NT2/D1 (cell line): ENCODE data around the gene CCDC107.

Source experiments
- DNase-seq: peaks from one replicate; pipeline ENCODE4 v3.0.0-alpha.2; 2011; ENCODE audit warnings: low read depth, low spot score
- H3K27me3 ChIP-seq: 2 replicates; pipeline ENCODE4 v1.6.0; 2011; ENCODE audit warnings: mild to moderate bottlenecking; ENCODE audit not compliant: insufficient read length, insufficient read depth
- H3K36me3 ChIP-seq: 2 replicates; pipeline ENCODE4 v1.6.1; 2011; ENCODE audit warnings: mild to moderate bottlenecking, low read length, mixed read lengths; ENCODE audit not compliant: insufficient read depth, insufficient read length
- H3K4me1 ChIP-seq: 2 replicates; pipeline ENCODE4 v1.5.1; 2011; ENCODE audit not compliant: insufficient read depth, insufficient read length
- H3K4me3 ChIP-seq: 2 replicates; pipeline ENCODE4 v1.5.1; 2011; ENCODE audit warnings: low read depth; ENCODE audit not compliant: insufficient read length
- H3K9ac ChIP-seq: 2 replicates; pipeline ENCODE4 v1.6.0; 2011; ENCODE audit warnings: low read depth; ENCODE audit not compliant: insufficient read length
- H3K9me3 ChIP-seq: 2 replicates; pipeline ENCODE4 v1.5.1; 2011; ENCODE audit warnings: mild to moderate bottlenecking, low read length; ENCODE audit not compliant: insufficient read depth
- SUZ12 ChIP-seq: IDR thresholded peaks from 2 replicates; pipeline ENCODE4 v1.6.1; 2011; ENCODE audit not compliant: insufficient read length, insufficient read depth; ENCODE audit errors: extremely low read depth
- YY1 ChIP-seq: IDR thresholded peaks from 2 replicates; pipeline ENCODE4 v1.6.1; 2011; ENCODE audit not compliant: insufficient read length, insufficient read depth
- ZNF274 ChIP-seq: IDR thresholded peaks from 2 replicates; pipeline ENCODE4 v1.6.1; 2011; ENCODE audit warnings: mild to moderate bottlenecking, low read depth, low read length

Gene CCDC107

GRCh38 chr9:35664531-35665470 lies 6.7 kb downstream of the CCDC107 start, which contains the start of gene ARHGEF39:
TSS of gene ARHGEF39 (minus strand) at chr9:35665195. CDS start at chr9:35665169, 26 bp downstream.
- TF ChIP-seq ZNF274 = no peak
- no peak for TF ChIP-seq YY1
- TF ChIP-seq SUZ12 = no peak
- peak; percentile 83 for DNase-seq
- H3K27me3 ChIP-seq = no peaks in the 10 kb centered on the region
- H3K9ac ChIP-seq = peak within 1 kb of the TSS; percentile 91
- peaks cover 12% of the 10 kb centered on the region for H3K4me1 ChIP-seq
- H3K36me3 ChIP-seq = peaks cover 45% of the 10 kb centered on the region
- no peaks in the 10 kb centered on the region for H3K9me3 ChIP-seq
- H3K4me3 ChIP-seq = peak within 1 kb of the TSS; percentile 83

- H3K4me1 ChIP-seq = peaks cover 12% of the 10 kb centered on the region
- peak overlapping the region; percentile 83 for H3K4me3 ChIP-seq
- H3K9me3 ChIP-seq = no peaks in the 10 kb centered on the region
- DNase-seq = no peak
- no peak overlapping the region for H3K9ac ChIP-seq
- H3K27me3 ChIP-seq = no peaks in the 10 kb centered on the region
- peaks cover 39% of the 10 kb centered on the region for H3K36me3 ChIP-seq
- TF ChIP-seq SUZ12 (no peak), ZNF274 (no peak), YY1 (no peak)
Observed at GRCh38 chr9:35665471-35665818, 7.4 kb downstream of the CCDC107 start.

- Histone ChIP-seq H3K4me3 (no peak overlapping the region), H3K36me3 (peaks cover 33% of the 10 kb centered on the region), H3K9ac (no peak overlapping the region), H3K27me3 (no peaks in the 10 kb centered on the region), H3K9me3 (no peaks in the 10 kb centered on the region), H3K4me1 (peaks cover 12% of the 10 kb centered on the region)
- TF ChIP-seq SUZ12 (no peak), ZNF274 (no peak), YY1 (no peak)
- DNase-seq = no peak
Observed at GRCh38 chr9:35666045-35666444, 8.0 kb downstream of the CCDC107 start.

- H3K4me1 ChIP-seq = peaks cover 12% of the 10 kb centered on the region
- no peak for TF ChIP-seq ZNF274
- TF ChIP-seq YY1 = no peak
- TF ChIP-seq SUZ12 = no peak
Observed at GRCh38 chr9:35666549-35666948, 8.5 kb downstream of the CCDC107 start.

GRCh38 chr9:35667939-35668338 lies 9.8 kb downstream of the CCDC107 start:
- Histone ChIP-seq H3K27me3 (no peaks in the 10 kb centered on the region), H3K4me3 (no peak overlapping the region), H3K36me3 (peaks cover 14% of the 10 kb centered on the region), H3K4me1 (peaks cover 12% of the 10 kb centered on the region), H3K9ac (no peak overlapping the region), H3K9me3 (no peaks in the 10 kb centered on the region)
- no peak for TF ChIP-seq SUZ12
- TF ChIP-seq ZNF274 = no peak
- TF ChIP-seq YY1 = no peak
- no peak for DNase-seq

More at GRCh38 chr9:35666549-35666948, 8.5 kb downstream of the CCDC107 start:
- no peaks in the 10 kb centered on the region for H3K27me3 ChIP-seq
- H3K9ac ChIP-seq = no peak overlapping the region
- H3K9me3 ChIP-seq = no peaks in the 10 kb centered on the region
- H3K36me3 ChIP-seq = peaks cover 28% of the 10 kb centered on the region
- H3K4me3 ChIP-seq = no peak overlapping the region
- no peak for DNase-seq

DNA sequence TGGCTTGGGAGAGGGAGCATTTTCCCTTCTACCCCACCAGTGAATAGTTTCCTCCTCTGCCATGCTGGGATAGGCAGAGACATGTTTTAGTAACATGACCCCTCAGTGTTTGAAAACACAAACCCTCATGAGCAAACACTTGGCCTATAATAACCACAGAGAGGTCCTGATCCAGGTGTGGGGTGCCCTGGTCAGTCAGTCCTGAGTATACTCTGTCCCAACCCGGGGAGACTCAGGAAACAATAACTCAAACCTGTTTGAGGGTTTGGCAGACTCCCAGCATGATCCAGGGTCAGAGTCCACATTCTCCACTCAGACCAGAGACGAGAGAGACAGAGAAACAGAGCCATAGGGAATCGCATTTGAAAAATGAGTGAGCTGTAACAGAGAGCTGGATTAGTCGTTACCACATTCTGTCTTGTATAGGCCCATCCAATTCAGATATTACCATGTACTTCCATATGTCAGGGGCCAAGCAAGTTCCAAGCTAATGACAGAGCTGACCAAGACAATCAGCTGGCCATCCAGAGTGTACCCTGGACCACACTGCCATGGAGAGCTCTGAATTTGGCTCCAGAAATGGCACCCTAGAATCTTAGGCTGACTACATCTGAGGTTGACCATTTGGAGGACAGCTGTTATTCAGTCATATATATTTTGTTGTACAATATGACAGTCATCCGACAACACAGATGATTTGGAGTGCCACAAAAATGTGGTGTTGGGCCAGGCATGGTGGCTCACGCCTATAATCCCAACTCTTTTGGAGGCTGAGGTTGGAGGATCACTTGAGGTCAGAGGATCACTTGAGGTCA lies 11.4 kb downstream of the CCDC107 start:
- H3K4me3 ChIP-seq = no peak overlapping the region
- peaks cover 7% of the 10 kb centered on the region for H3K4me1 ChIP-seq
- peaks cover 13% of the 10 kb centered on the region for H3K27me3 ChIP-seq
- no peak for TF ChIP-seq YY1
- no peak overlapping the region for H3K9ac ChIP-seq
- H3K9me3 ChIP-seq = no peaks in the 10 kb centered on the region
- H3K36me3 ChIP-seq = no peaks in the 10 kb centered on the region
- DNase-seq = no peak
